NCI-H1417 treated with DMSO at 0.1 percent for 48 hours (cell line): ENCODE results near the gene MPZL1.
"Not testable (repeated sequence)": the region's sequence is repeated elsewhere in the genome, so short reads cannot be mapped to it uniquely, and the experiment has no call there.

Experiments used
- DNase-seq: peaks from one replicate; lab custom pipeline; 2025; lab: John Stamatoyannopoulos, UW

The MPZL1 gene

GRCh38 chr1:167719715-167720421 lies 1.9 kb upstream of the MPZL1 start:
- not testable (repeated sequence) for DNase-seq

DNA sequence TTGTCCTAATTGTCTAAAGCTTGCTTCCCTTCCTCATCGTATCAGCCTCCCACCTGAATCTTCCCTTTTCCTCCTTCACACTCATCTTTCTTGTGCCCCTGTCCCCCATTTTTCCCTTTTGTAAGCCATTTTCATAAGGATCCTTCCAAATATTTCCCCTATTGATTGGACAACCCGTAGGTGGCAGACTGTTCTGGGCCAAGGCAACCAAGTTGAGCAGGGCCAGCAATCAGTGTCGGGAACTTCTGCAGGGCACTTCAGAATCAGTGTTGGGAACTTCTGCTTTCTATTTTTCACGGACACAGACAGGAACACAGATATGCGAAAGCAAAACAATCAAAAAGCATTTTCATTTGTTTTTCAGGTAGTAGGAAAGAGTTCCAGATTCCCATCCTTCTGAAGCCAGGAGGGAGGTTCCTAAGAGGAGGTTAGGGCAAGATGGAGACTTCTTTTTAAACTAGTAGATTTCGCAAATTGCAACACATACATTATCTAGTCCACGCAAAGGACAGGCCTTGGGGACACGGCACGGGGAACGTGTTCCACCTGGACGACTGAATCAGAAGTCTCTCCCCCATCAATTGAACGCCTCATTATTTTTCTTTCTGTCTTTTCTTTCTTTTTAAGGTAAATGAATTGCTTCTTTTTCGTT lies 691 bp upstream of the MPZL1 start:
- DNase-seq, result no peak

- DNase-seq, result no peak
Observed at GRCh38 chr1:167722152-167722869, 529 bp downstream of the MPZL1 start.

DNA sequence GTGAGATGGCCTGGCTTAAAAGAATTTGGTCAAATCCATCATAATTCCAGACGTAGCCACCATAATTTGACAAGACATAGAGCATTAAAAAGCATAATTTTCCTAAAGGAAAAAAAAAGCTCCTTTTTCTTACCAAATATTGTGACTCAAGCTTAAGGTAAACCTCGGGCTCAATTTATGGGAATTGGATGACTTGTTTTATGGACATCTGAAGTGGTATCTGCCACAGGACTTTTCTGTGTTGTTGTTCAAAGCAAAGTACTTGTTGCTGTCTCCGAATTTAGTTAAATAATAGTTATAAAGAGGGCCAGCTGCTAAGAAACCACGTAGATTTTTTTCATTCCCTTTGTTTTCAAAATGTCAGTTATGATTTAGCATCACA lies 1.1 kb downstream of the MPZL1 start:
- no peak for DNase-seq

DNA sequence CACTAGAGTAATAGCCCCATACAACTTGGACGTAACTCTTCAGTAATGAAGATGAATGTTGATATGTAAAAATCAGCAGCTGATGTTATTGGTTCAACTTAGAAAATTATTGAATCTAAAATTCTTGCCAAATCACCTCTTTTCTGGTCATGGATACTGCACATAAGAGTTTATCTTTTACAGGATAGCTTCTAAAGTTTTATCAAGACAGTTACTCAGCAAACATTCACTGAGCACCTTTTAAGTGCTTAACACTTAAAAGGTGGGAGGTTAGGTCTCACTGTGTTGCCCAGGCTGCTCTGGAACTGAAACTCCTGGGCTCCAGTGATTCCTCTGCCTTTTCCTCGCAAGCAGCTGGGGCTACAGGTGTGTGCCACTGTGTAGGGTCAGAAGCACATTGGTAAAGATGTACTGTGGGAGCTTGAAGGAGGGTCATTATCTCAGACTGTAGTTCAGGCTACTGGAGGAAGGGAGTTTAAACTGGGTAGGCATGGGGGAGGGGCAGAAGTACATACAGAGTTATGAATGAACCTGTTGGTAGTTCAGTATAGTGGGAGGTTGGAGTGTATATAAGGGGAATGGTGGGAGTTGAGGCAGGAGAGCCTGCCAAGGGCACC lies 2.0 kb downstream of the MPZL1 start:
- no peak for DNase-seq

GRCh38 chr1:167726008-167726407 lies 4.2 kb downstream of the MPZL1 start:
- DNase-seq, result no peak

DNA sequence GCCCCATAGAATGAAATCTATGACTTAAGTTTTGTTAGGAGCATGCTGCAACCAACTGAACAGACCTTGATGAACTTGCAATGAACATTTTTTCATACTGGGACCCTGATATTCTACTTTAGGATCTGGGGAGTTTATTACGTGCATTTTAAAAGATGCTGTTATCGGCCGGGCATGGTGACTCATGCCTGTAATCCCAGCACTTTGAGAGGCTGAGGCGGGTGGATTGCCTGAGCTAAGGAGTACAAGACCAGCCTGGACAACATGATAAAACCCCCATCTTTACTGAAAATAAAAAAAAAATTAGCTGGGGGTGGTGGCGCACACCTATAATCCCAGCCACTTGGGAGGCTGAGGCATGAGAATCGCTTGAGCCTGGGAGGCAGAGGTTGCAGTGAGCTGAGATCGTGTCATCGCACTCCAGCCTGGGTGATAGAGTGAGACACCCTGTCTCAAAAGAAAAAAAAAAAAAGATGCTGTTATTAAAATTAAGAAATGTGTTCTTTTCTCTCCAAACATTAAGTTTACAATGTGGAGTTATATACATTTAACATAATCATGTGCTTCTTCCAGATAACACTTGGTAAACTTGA lies 7.1 kb downstream of the MPZL1 start:
- DNase-seq, result no peak

DNA sequence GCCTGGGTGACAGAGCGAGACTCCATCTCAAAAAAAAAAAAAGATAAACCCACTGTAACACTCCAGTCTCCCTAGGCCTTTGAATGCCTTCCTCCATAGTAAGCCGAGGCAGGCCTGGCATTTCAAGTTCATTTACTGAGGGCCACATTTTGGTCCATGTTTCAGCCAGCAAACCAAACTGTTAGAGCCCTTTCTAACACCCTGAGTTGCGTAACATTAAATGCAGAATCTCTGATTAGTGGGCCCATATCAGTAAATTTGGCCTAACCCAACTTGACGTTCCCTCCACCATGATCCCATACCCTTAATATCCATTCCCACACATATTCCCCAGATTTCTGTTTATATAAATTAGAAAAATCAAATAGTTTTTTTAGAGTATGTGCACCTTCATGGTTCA lies 12.4 kb downstream of the MPZL1 start:
- DNase-seq, result no peak

GRCh38 chr1:167734841-167735240 lies 13.1 kb downstream of the MPZL1 start:
- DNase-seq, result no peak

DNA sequence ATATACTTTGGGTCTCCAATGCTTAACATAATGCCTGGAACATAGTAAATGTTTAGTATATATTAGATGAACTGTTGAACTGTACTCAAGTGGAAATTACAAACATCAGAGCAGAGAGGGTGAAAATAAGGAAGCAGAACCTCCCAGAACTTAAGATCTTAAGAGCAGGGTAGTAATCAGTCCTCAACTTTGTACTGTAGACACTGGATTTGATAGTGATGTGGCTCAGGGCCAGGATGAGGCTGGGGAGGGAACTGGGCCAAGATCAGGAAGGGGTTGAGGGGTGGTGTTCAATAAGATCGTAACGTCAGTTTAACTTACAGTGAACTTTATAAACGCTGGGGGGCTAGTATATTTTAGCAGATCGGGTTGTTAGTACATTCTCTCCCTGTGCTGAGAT lies 15.4 kb downstream of the MPZL1 start:
- no peak for DNase-seq

GRCh38 chr1:167738158-167738557 lies 16.4 kb downstream of the MPZL1 start:
- DNase-seq, result no peak

DNA sequence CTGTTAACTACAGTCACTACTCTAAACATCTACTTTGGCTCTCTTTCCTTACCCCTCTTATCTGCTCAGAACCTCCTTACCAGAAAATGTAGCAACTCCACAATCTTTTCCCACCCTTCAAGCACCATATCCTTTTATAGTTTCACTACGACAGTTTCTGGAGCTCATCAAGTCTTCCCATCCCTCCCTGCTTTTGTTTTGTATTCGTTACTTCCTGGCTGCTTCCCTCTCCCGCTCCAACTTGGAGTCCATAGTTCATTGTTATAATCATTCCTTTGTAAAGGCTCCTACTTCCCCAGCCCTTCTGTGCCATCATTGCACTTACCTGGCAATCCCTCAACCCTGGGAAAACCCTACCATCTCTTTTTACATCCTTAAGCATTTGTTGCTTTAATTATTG lies 18.0 kb downstream of the MPZL1 start:
- no peak for DNase-seq

DNA sequence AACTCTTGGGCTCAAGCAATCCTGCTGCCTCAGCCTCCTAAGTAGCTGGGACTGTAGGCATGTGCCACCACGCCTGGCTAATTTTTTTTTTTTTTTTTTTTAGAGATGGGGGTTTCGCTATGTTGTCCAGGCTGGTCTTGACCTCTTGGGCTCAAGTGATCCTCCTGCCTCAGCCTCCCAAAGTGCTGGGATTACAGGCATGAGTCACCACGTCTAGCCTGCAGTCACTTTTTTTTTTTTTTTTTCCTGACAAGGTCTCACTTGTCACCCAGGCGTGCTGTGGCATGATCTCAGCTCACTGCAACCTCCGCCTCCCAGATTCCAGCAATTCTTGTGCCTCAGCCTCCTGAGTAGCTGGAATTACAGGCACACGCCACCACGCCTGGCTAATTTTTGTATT lies 19.3 kb downstream of the MPZL1 start:
- not testable (repeated sequence) for DNase-seq

- DNase-seq, result not testable (repeated sequence)
Observed at GRCh38 chr1:167742392-167743057, 20.7 kb downstream of the MPZL1 start.

GRCh38 chr1:167744901-167745300 lies 23.1 kb downstream of the MPZL1 start:
- no peak for DNase-seq

DNA sequence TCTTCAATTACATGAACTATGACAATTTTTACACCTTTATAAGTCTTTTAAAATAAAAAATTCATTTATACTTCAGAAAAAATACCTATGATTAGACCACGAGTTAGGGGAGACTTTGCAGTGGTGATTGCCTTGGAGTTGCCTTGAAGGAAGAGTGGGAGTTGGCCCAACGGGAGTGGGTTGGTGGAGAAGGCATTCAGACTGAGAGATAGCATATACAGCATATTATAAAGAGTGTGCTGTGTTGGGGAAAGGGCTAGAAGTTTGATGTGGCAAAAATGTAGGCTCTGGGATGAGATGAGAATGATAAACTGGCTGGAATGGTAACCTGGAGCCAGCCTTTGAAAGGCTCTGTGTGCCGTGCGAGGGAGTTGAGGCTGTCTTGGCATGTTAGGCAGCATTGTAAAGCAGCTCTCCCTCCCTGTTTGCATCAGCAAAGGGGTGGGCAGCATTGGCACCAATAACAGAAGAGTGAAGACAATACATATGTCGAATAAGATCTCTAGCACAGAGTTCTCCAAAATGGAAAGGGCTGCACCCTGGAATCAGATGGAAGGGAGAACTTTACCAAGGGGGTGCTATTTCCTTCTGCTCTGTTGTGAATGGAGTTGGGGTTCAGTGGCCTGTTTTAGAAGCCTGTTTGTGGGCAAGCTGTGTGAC lies 24.4 kb downstream of the MPZL1 start:
- DNase-seq, result no peak

GRCh38 chr1:167746988-167747655 lies 25.3 kb downstream of the MPZL1 start:
- DNase-seq, result no peak

DNA sequence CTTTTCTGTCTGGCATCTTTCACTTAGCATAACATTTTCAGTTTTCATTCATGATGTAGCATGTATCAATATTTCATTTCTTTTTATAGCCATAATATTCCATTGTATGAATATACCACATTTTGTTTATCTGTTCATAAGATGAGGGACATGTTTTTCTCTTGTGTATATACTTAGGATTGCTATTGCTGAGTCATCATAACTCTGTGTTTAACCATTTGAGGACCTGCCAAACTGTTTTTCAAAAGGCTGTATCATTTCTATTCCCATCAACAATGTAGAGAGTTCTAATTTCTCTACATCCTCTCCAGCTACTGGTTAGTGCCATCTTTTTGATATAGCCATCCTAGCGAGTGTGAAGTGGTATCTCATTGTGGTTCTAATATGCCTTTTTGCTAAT lies 26.2 kb downstream of the MPZL1 start:
- no peak for DNase-seq

DNA sequence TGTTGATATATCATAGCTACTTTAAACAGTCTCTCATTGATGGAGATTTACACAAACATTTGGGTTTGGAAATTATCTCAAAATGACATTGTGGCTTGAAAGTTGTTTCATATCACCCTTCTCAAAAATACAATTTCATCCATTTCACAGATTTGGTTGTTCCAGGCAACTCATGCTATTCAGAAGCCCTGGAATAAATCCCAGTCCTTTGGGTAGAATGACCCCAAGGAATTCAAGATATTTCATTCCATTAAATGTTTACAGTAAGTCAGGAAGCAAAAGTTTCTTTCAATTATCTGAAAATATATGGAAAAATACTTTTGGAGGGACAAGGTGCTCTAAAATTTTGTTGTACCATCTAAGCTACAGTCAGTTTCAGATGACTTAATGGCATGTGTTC lies 27.1 kb downstream of the MPZL1 start:
- no peak for DNase-seq

- DNase-seq, result no peak
Observed at GRCh38 chr1:167749741-167750140, 28.0 kb downstream of the MPZL1 start.

- DNase-seq, result no peak
Observed at GRCh38 chr1:167750641-167751040, 28.9 kb downstream of the MPZL1 start.
